NCI-H1105 treated with DMSO at 0.1 percent for 48 hours (cell line): ENCODE measurements around the gene KRT38.

Experiments
- DNase-seq: peaks from one replicate; lab custom pipeline; 2025; lab: John Stamatoyannopoulos, UW

The KRT38 gene

GRCh38 chr17:41440531-41441033 lies at the start of gene KRT38:
Gene KRT38 (minus strand): TSS chr17:41440983. CDS start chr17:41440921, 62 bp downstream.
- no peak for DNase-seq

- no peak for DNase-seq
Observed at GRCh38 chr17:41489531-41489930, 48.7 kb upstream of the KRT38 start, which contains the start of gene KRT36. Gene KRT36 (minus strand): TSS chr17:41489910. CDS start chr17:41489864, 46 bp downstream.

GRCh38 chr17:41486809-41487530 lies 46.2 kb upstream of the KRT38 start:
- DNase-seq: no peak

GRCh38 chr17:41486316-41486715 lies 45.5 kb upstream of the KRT38 start:
- DNase-seq: no peak

- no peak for DNase-seq
Observed at GRCh38 chr17:41484920-41485904, 44.4 kb upstream of the KRT38 start.

GRCh38 chr17:41483991-41484826 lies 43.4 kb upstream of the KRT38 start:
- DNase-seq: no peak

GRCh38 chr17:41483531-41483930 lies 42.7 kb upstream of the KRT38 start:
- DNase-seq: no peak

GRCh38 chr17:41481036-41481435 lies 40.3 kb upstream of the KRT38 start, which contains the start of gene KRT35:
Gene KRT35 (minus strand): TSS chr17:41481151. CDS start chr17:41481097, 54 bp downstream.
- DNase-seq: no peak

- no peak for DNase-seq
Observed at GRCh38 chr17:41480581-41480980, 39.8 kb upstream of the KRT38 start.

GRCh38 chr17:41480136-41480535 lies 39.4 kb upstream of the KRT38 start:
- no peak for DNase-seq

- no peak for DNase-seq
Observed at GRCh38 chr17:41478237-41478636, 37.5 kb upstream of the KRT38 start.

- DNase-seq: no peak
Observed at GRCh38 chr17:41476866-41477815, 36.4 kb upstream of the KRT38 start.

- DNase-seq: no peak
Observed at GRCh38 chr17:41475421-41475820, 34.6 kb upstream of the KRT38 start.

GRCh38 chr17:41474863-41475262 lies 34.1 kb upstream of the KRT38 start:
- DNase-seq: no peak

- DNase-seq: no peak
Observed at GRCh38 chr17:41468346-41468745, 27.6 kb upstream of the KRT38 start.

- no peak for DNase-seq
Observed at GRCh38 chr17:41467561-41467960, 26.8 kb upstream of the KRT38 start.

- DNase-seq: no peak
Observed at GRCh38 chr17:41466988-41467387, 26.2 kb upstream of the KRT38 start, which contains the start of gene KRT32. Gene KRT32 (minus strand): TSS chr17:41467386. CDS start chr17:41467325, 61 bp downstream.

GRCh38 chr17:41464682-41465081 lies 23.9 kb upstream of the KRT38 start:
- DNase-seq: peak; percentile 87

GRCh38 chr17:41464173-41464572 lies 23.4 kb upstream of the KRT38 start:
- DNase-seq: no peak

GRCh38 chr17:41463746-41464145 lies 23.0 kb upstream of the KRT38 start:
- no peak for DNase-seq
